SK-N-SH (cell line): ENCODE results near the gene TPSAB1. TPM values are rescaled to one million over a fixed set of nuclear protein-coding genes. Genes with fewer than 3 reads are reported as not detected.
"Not testable (repeated sequence)": the region's sequence is repeated elsewhere in the genome, so short reads cannot be mapped to it uniquely, and the experiment has no call there.

Source experiments
- CTCF ChIA-PET: fragments of 300-600, 350-600 bp; formaldehyde crosslinking; extraction: SDS; loops from one replicate; lab custom pipeline; 2021; lab: Yijun Ruan, JAX
- POLR2A ChIA-PET: fragments of 350-600 bp; sonication (Branson Sonifier 250); formaldehyde crosslinking; extraction: SDS; loops from one replicate; lab custom pipeline; 2020; ENCODE audit warnings: antibody characterized with exemption, inconsistent platforms; lab: Yijun Ruan, JAX
- DNase-seq: peaks from one replicate; pipeline ENCODE4 v3.0.0; 2012
- H2AFZ ChIP-seq: fragments of 200-600 bp; sonication (generic); 2 replicates; pipeline ENCODE4 v1.8.1; 2016; ENCODE audit warnings: antibody characterized with exemption, mild to moderate bottlenecking, low read depth
- H3F3A ChIP-seq: fragments of 200-600 bp; sonication (generic); replicated peaks from 2 replicates; pipeline ENCODE3; 2016; ENCODE audit warnings: antibody characterized with exemption, mild to moderate bottlenecking; ENCODE audit not compliant: insufficient read depth
- H3K27ac ChIP-seq, 2 experiments: fragments of 200-500 bp in 1 of 2; fragments of 200-600 bp in 1 of 2; sonication (Bioruptor generic) in 1 of 2; sonication (generic), shearing (Covaris generic) in 1 of 2; 2 replicates each; pipeline versions ENCODE4 v1.5.1 to v1.6.1; 2014 to 2016; ENCODE audit warnings: low read depth in 2 of 2, inconsistent platforms in 1 of 2, low read length in 1 of 2, mild to moderate bottlenecking in 1 of 2, mixed read lengths in 1 of 2
- H3K27me3 ChIP-seq: fragments of 200-600 bp; sonication (generic), shearing (Covaris generic); 2 replicates; pipeline ENCODE4 v1.6.1; 2016; ENCODE audit warnings: mixed run types; ENCODE audit not compliant: insufficient read depth
- H3K36me3 ChIP-seq, 2 experiments: fragments of 200-500 bp in 1 of 2; fragments of 200-600 bp in 1 of 2; sonication (Bioruptor generic) in 1 of 2; sonication (generic) in 1 of 2; replicated peaks in 1 of 2; 2 replicates each; pipeline versions ENCODE3 to v1.5.1; 2014 to 2016; ENCODE audit warnings: low read length in 1 of 2, mild to moderate bottlenecking in 1 of 2; ENCODE audit not compliant: insufficient read depth in 2 of 2, control insufficient read depth in 1 of 2
- H3K4me1 ChIP-seq, 2 experiments: fragments of 200-500 bp in 1 of 2; fragments of 200-600 bp in 1 of 2; sonication (Bioruptor generic) in 1 of 2; sonication (generic), shearing (Covaris generic) in 1 of 2; 2 replicates each; pipeline versions ENCODE4 v1.5.1 to v1.6.1; 2014 to 2016; ENCODE audit warnings: low read depth in 1 of 2, low read length in 1 of 2, mixed run types in 1 of 2; ENCODE audit not compliant: insufficient read depth in 2 of 2, control insufficient read depth in 1 of 2
- H3K4me2 ChIP-seq: fragments of 200-600 bp; sonication (generic), shearing (Covaris generic); 2 replicates; pipeline ENCODE4 v1.6.1; 2017; ENCODE audit warnings: mixed run types
- H3K4me3 ChIP-seq, 2 experiments: fragments of 200-500 bp in 1 of 2; fragments of 200-600 bp in 1 of 2; sonication (Bioruptor generic) in 1 of 2; sonication (generic), shearing (Covaris generic) in 1 of 2; 2 replicates each; pipeline versions ENCODE4 v1.5.1 to v1.8.1; 2014 to 2016; ENCODE audit warnings: low read depth in 2 of 2, inconsistent platforms in 1 of 2, low read length in 1 of 2, mild to moderate bottlenecking in 1 of 2, mixed read lengths in 1 of 2, moderate library complexity in 1 of 2
- H3K79me2 ChIP-seq: fragments of 200-600 bp; sonication (generic); 2 replicates; pipeline ENCODE4 v1.8.1; 2017; ENCODE audit warnings: mild to moderate bottlenecking; ENCODE audit not compliant: insufficient read depth
- H3K9ac ChIP-seq: fragments of 200-600 bp; sonication (generic); 2 replicates; pipeline ENCODE4 v1.6.1; 2017; ENCODE audit warnings: mixed run types
- H3K9me2 ChIP-seq: fragments of 200-600 bp; sonication (generic); 2 replicates; pipeline ENCODE4 v1.6.1; 2017; ENCODE audit warnings: mixed run types
- H3K9me3 ChIP-seq: fragments of 200-600 bp; sonication (generic); 2 replicates; pipeline ENCODE4 v1.6.1; 2017; ENCODE audit warnings: mixed run types, mild to moderate bottlenecking, moderate library complexity
- H4K20me1 ChIP-seq: fragments of 200-600 bp; sonication (generic); 2 replicates; pipeline ENCODE4 v1.6.1; 2017; ENCODE audit warnings: mild to moderate bottlenecking, mixed run types; ENCODE audit not compliant: insufficient read depth
- CHD2 ChIP-seq: fragments of 150-350 bp; IDR thresholded peaks from 2 replicates; pipeline ENCODE4 v1.6.1; 2018; ENCODE audit warnings: low read length; ENCODE audit not compliant: partially characterized antibody
- EZH2phosphoT487 ChIP-seq: fragments of 200-600 bp; sonication (generic); IDR thresholded peaks from 2 replicates; pipeline ENCODE4 v1.6.1; 2017; ENCODE audit warnings: low read depth, mixed run types, mild to moderate bottlenecking, antibody characterized with exemption, moderate library complexity, borderline replicate concordance
- FOSL2 ChIP-seq: IDR thresholded peaks from 2 replicates; pipeline ENCODE4 v1.4.0; 2012; ENCODE audit warnings: low read depth, mild to moderate bottlenecking, moderate library complexity, borderline replicate concordance
- FOXJ3 ChIP-seq: sonication (generic); formaldehyde crosslinking; IDR thresholded peaks from 2 replicates; pipeline ENCODE4 v1.5.1; 2020; ENCODE audit warnings: mild to moderate bottlenecking, missing genetic modification reagents
- GABPA ChIP-seq: IDR thresholded peaks from 2 replicates; pipeline ENCODE4 v1.4.0; 2012; ENCODE audit warnings: low read depth, mild to moderate bottlenecking
- GATA2 ChIP-seq: sonication (generic); formaldehyde crosslinking; IDR thresholded peaks from 2 replicates; pipeline ENCODE4 v1.5.0; 2020; ENCODE audit warnings: mild to moderate bottlenecking, missing genetic modification reagents
- JUND ChIP-seq: IDR thresholded peaks from 2 replicates; pipeline ENCODE4 v1.4.0; 2012
- RFX5 ChIP-seq: IDR thresholded peaks from 2 replicates; pipeline ENCODE4 v1.6.1; 2012; ENCODE audit warnings: mild to moderate bottlenecking, improper control_type of control experiment, low read length
- RXRA ChIP-seq: IDR thresholded peaks from 2 replicates; pipeline ENCODE4 v1.4.0; 2012; ENCODE audit warnings: low read depth, mild to moderate bottlenecking, borderline replicate concordance
- SIN3A ChIP-seq: IDR thresholded peaks from 2 replicates; pipeline ENCODE4 v1.6.1; 2012; ENCODE audit warnings: low read depth, mild to moderate bottlenecking, low read length, moderate library complexity, borderline replicate concordance
- TCF12 ChIP-seq: IDR thresholded peaks from 2 replicates; pipeline ENCODE4 v1.4.0; 2012
- YY1 ChIP-seq: IDR thresholded peaks from 2 replicates; pipeline ENCODE4 v1.4.0; 2012; ENCODE audit warnings: low read depth, mild to moderate bottlenecking
- WGBS: methylation state at CpG from one replicate; pipeline ENCODE4 v1.1.6; 2017; ENCODE audit warnings: low lambda C conversion rate; 5-methylcytosine and 5-hydroxymethylcytosine counted together
- polyA plus RNA-seq, 3 experiments: library from polyadenylated mRNA; depleted of rRNA; stranded (reverse); fragments of >200 nt; gene quantifications; 2 replicates each; pipeline ENCODE4 v1.2.3, GENCODE V29; 2012
- TF ChIP-seq, protein P1 (sequence below): IDR thresholded peaks from 2 replicates; pipeline ENCODE4; 2012
- TF ChIP-seq, protein P2 (sequence below): fragments of 150-350 bp; IDR thresholded peaks from 2 replicates; pipeline ENCODE4 v1.6.1; 2017; ENCODE audit warnings: antibody characterized with exemption, low read length, low read depth, borderline replicate concordance

Gene TPSAB1
- polyA plus RNA-seq, 1 of the 3 experiments (the other 2 are of a cell fraction) = not detected

DNA sequence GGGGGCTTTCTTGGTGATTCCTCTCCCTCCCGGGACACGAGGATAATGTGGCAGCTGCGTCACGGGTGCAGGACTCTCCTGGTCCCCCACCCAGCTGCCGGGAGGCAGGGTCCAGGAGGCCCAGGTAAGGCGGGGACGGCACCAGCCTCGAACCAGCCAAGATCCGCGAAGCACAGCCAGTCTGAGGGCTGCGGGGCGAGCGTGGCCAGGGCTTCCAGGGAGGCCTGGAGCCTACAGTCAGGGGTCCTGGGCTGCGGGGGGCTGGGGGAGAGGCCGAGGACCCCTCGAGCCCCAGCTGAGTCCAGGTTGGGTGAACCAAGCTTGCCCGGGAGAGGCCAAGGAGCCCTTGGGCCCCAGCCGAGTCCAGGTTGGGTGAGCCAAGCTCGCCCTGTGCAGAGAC, 25.3 kb downstream of the TPSAB1 start:
- no peak overlapping the region for H2AFZ ChIP-seq
- H3K4me3 ChIP-seq = no peak overlapping the region
- no peaks in the 10 kb centered on the region for H4K20me1 ChIP-seq
- peaks cover 0 to 1% of the 10 kb centered on the region in 2 experiments; a peak in 1 of 4 replicates for H3K4me1 ChIP-seq
- H3K4me2 ChIP-seq = no peak overlapping the region
- H3K9me2 ChIP-seq = no peaks in the 10 kb centered on the region
- DNase-seq = no peak
- no peak overlapping the region for H3K9ac ChIP-seq
- H3K27ac ChIP-seq = no peak overlapping the region
- CTCF ChIA-PET = interaction anchor here (1.1 to 1.5 kb wide), 2 partner anchors 71 to 77 kb away, joined by 3 read pairs; no protein-coding TSS in a partner anchor
- 80% methylated on average over 2 of the region's 19 CpGs for WGBS
- peaks cover 60% of the 10 kb centered on the region for H3K27me3 ChIP-seq
- POLR2A ChIA-PET = no interaction called here
- no peaks in the 10 kb centered on the region for H3K9me3 ChIP-seq
- peaks cover 10% of the 10 kb centered on the region for H3F3A ChIP-seq
- no peaks in the 10 kb centered on the region for H3K36me3 ChIP-seq
- TF ChIP-seq, protein P1, sequence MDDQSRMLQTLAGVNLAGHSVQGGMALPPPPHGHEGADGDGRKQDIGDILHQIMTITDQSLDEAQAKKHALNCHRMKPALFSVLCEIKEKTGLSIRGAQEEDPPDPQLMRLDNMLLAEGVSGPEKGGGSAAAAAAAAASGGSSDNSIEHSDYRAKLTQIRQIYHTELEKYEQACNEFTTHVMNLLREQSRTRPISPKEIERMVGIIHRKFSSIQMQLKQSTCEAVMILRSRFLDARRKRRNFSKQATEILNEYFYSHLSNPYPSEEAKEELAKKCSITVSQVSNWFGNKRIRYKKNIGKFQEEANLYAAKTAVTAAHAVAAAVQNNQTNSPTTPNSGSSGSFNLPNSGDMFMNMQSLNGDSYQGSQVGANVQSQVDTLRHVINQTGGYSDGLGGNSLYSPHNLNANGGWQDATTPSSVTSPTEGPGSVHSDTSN = no peak
- TF ChIP-seq TCF12 (no peak), GATA2 (CRISPR knock-in tag) (no peak), EZH2phosphoT487 (no peak), FOXJ3 (CRISPR knock-in tag) (no peak)
- H3K79me2 ChIP-seq = no peaks in the 10 kb centered on the region

DNA sequence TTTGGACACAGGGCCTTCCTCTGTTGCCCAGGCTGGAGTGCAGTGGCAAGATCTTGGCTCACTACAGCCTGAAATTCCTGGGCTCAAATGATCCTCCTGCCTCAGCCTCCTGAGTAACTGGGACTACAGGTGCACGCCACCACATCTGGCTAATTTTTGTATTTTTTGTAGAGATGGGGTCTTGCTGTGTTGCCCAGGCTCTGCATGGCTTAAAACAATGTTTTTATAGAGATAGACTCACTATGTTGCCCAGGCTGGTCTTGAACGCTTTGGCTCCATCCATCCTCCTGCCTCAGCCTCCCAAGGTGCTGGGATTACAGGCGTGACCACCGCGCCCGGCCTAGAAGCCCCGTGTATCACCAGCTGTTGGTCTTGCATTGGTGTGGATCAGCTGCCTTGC, 28.9 kb downstream of the TPSAB1 start:
- H4K20me1 ChIP-seq, H3K9me3 ChIP-seq, H3K4me3 ChIP-seq, H3K9me2 ChIP-seq, H3F3A ChIP-seq, H3K9ac ChIP-seq, DNase-seq, POLR2A ChIA-PET, H3K27ac ChIP-seq, H3K79me2 ChIP-seq, H2AFZ ChIP-seq, H3K4me2 ChIP-seq, H3K36me3 ChIP-seq: not testable (repeated sequence)
- Histone ChIP-seq H3K27me3 (peaks cover 64% of the 10 kb centered on the region), H3K4me1 (peaks cover 0 to 19% of the 10 kb centered on the region in 2 experiments; a peak in 1 of 4 replicates)
- 58% methylated on average over 2 of the region's 7 CpGs for WGBS
- CTCF ChIA-PET = interaction anchor here (1.6 kb wide), 1 partner anchor 32 kb away, joined by 6 read pairs; no protein-coding TSS in a partner anchor

DNA sequence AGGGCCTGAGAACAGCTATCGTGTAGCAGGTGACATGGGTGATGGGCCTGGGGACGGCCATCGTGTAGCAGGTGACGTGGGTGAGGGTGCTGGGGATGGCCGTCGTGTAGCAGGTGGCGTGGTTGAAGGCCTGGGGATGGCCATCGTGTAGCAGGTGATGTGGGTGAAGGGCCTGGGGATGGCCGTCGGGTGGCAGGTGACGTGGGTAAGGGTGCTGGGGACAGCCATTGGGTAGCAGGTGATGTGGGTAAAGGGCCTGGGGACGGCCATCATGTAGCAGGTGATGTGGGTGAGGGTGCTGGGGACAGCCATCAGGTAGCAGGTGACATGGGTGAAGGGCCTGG, 30.8 kb downstream of the TPSAB1 start:
- H3K4me1 ChIP-seq = peaks cover 0 to 19% of the 10 kb centered on the region in 2 experiments; a peak in 1 of 4 replicates

More for the DNA sequence above, 30.8 kb downstream of the TPSAB1 start:
- no peak for DNase-seq
- H3K79me2 ChIP-seq = no peaks in the 10 kb centered on the region
- peaks cover 73% of the 10 kb centered on the region for H3K27me3 ChIP-seq
- H3K4me2 ChIP-seq = no peak overlapping the region
- H2AFZ ChIP-seq = no peak overlapping the region
- ChIA-PET POLR2A (interaction anchor here (0.6 kb wide), 1 partner anchor 513 kb away, joined by 3 read pairs; no protein-coding TSS in a partner anchor), CTCF (interaction anchor here (0.7 to 1.6 kb wide), 2 partner anchors 19 to 30 kb away, joined by 3 to 6 read pairs; no protein-coding TSS in a partner anchor)
- TF ChIP-seq SIN3A (no peak), GATA2 (CRISPR knock-in tag) (no peak), JUND (no peak), RFX5 (no peak), EZH2phosphoT487 (no peak), FOXJ3 (CRISPR knock-in tag) (no peak), CHD2 (no peak), GABPA (no peak), YY1 (no peak), RXRA (no peak), FOSL2 (no peak)
- TF ChIP-seq, protein P2, sequence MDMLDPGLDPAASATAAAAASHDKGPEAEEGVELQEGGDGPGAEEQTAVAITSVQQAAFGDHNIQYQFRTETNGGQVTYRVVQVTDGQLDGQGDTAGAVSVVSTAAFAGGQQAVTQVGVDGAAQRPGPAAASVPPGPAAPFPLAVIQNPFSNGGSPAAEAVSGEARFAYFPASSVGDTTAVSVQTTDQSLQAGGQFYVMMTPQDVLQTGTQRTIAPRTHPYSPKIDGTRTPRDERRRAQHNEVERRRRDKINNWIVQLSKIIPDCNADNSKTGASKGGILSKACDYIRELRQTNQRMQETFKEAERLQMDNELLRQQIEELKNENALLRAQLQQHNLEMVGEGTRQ = no peak
- TF ChIP-seq, protein P1 = no peak
- no peaks in the 10 kb centered on the region for H3K36me3 ChIP-seq
- H3K9ac ChIP-seq = no peak overlapping the region
- 0% methylated on average over 5 of the region's 12 CpGs for WGBS
- H3K27ac ChIP-seq = no peak overlapping the region
- no peaks in the 10 kb centered on the region for H3K9me2 ChIP-seq
- no peaks in the 10 kb centered on the region for H3F3A ChIP-seq
- no peak overlapping the region for H3K4me3 ChIP-seq
- no peaks in the 10 kb centered on the region for H4K20me1 ChIP-seq
- no peaks in the 10 kb centered on the region for H3K9me3 ChIP-seq
